GM21360 (cell line): Measurements from ENCODE around the gene FAM234B.

Experiments
- ATAC-seq: cut with Tn5 transposase; IDR thresholded peaks from one replicate; pipeline ENCODE4 v1.9.1; 2021; ENCODE audit warnings: mild to moderate bottlenecking, moderate library complexity; ENCODE audit not compliant: unreplicated experiment

FAM234B gene

GRCh38 chr12:13087766-13088165, 43.6 kb downstream of the FAM234B start:
- ATAC-seq = no peak

GRCh38 chr12:13088496-13088895, 44.3 kb downstream of the FAM234B start:
- no peak for ATAC-seq

GRCh38 chr12:13090054-13090453, 45.9 kb downstream of the FAM234B start:
- ATAC-seq = no peak

GRCh38 chr12:13091832-13092231, 47.7 kb downstream of the FAM234B start:
- no peak for ATAC-seq

- ATAC-seq = no peak
These were observed 49.1 kb downstream of the FAM234B start for GRCh38 chr12:13093191-13093847.

- no peak for ATAC-seq
These were observed 49.7 kb downstream of the FAM234B start for GRCh38 chr12:13093848-13094220.

- no peak for ATAC-seq
These were observed 50.2 kb downstream of the FAM234B start for GRCh38 chr12:13094367-13094766.

- ATAC-seq = no peak
These were observed 51.2 kb downstream of the FAM234B start for GRCh38 chr12:13095266-13095995.

- ATAC-seq = no peak
These were observed 53.4 kb downstream of the FAM234B start for GRCh38 chr12:13097491-13098011.

GRCh38 chr12:13099066-13099843, 55.1 kb downstream of the FAM234B start:
- ATAC-seq = no peak

- ATAC-seq = no peak
These were observed 55.8 kb downstream of the FAM234B start for GRCh38 chr12:13099844-13100604.

GRCh38 chr12:13100605-13100881, 56.4 kb downstream of the FAM234B start:
- no peak for ATAC-seq

- peak; percentile 87 for ATAC-seq
These were observed 56.9 kb downstream of the FAM234B start for GRCh38 chr12:13100882-13101769.

GRCh38 chr12:13101821-13102375, 57.7 kb downstream of the FAM234B start:
- ATAC-seq = no peak

- no peak for ATAC-seq
These were observed 58.4 kb downstream of the FAM234B start for GRCh38 chr12:13102461-13103195.

- no peak for ATAC-seq
These were observed 59.3 kb downstream of the FAM234B start, which contains the start of gene GSG1 for GRCh38 chr12:13103391-13104033. Gene GSG1 (minus strand): TSS chr12:13103667. CDS start chr12:13103512, 155 bp downstream.

- ATAC-seq = no peak
These were observed 60.2 kb downstream of the FAM234B start for GRCh38 chr12:13104409-13104808.

GRCh38 chr12:13105781-13106180, 61.6 kb downstream of the FAM234B start:
- ATAC-seq = no peak
